ENCODE measurements around the gene SCLT1. TPM values are rescaled to one million over a fixed set of nuclear protein-coding genes. Genes with fewer than 3 reads are reported as not detected.

Gene SCLT1
- total RNA-seq, 1 experiment from 2014 or later: 11.3 TPM

GRCh38 chr4:129136433-129136832 is 43.1 kb upstream of the SCLT1 start:
- Histone ChIP-seq H3K4me2 (ENCODE audit: insufficient read depth, insufficient read length, low read length) (no peak overlapping the region), H3K56ac (ENCODE audit: insufficient read length, low read depth, low read length) (no peak overlapping the region), H4K8ac (replicated peaks; ENCODE audit: insufficient read length, low read depth, low read length) (no peak overlapping the region), H3K4ac (ENCODE audit: low read depth, low read length) (no peak overlapping the region), H3K27ac (ENCODE audit: insufficient read length, low read depth, low read length) (no peak overlapping the region), H3K18ac (ENCODE audit: insufficient read length, low read depth, low read length) (no peak overlapping the region), H3T11ph (ENCODE audit: low read length) (no peak overlapping the region), H2BK120ac (ENCODE audit: low read depth, low read length, poor library complexity, severe bottlenecking) (no peak overlapping the region), H3K9ac (ENCODE audit: extremely low read depth, insufficient read length, low read length) (no peak overlapping the region), H3K27me3 (ENCODE audit: insufficient read depth, low read length) (no peaks in the 10 kb centered on the region), H3K23ac (ENCODE audit: insufficient read length, low read depth, low read length) (no peak overlapping the region), H3K4me1 (ENCODE audit: insufficient read depth, low read length) (no peaks in the 10 kb centered on the region), H4K5ac (ENCODE audit: insufficient read length, low read depth, low read length) (no peak overlapping the region), H3K79me2 (ENCODE audit: insufficient read depth, low read length) (no peaks in the 10 kb centered on the region), H3K9me3 (ENCODE audit: control insufficient read depth, low read depth, low read length) (no peaks in the 10 kb centered on the region), H4K20me1 (ENCODE audit: control insufficient read depth, insufficient read depth, insufficient read length) (no peaks in the 10 kb centered on the region), H3K79me1 (ENCODE audit: insufficient read depth, low read depth, low read length, poor library complexity, severe bottlenecking) (no peaks in the 10 kb centered on the region), H3K23me2 (ENCODE audit: insufficient read length, low read depth, low read length, poor library complexity, severe bottlenecking) (no peaks in the 10 kb centered on the region), H2BK15ac (ENCODE audit: low read depth, low read length) (no peak overlapping the region), H4K91ac (ENCODE audit: insufficient read length, low read depth, low read length) (no peak overlapping the region), H3K14ac (ENCODE audit: insufficient read depth, low read length) (no peak overlapping the region; the same call in 1 of the 2 replicates), H2BK12ac (ENCODE audit: insufficient read length, low read depth, low read length) (no peak overlapping the region), H2AFZ (ENCODE audit: low read length) (no peak overlapping the region), H2BK5ac (ENCODE audit: insufficient read length, low read length) (no peak overlapping the region), H2BK20ac (ENCODE audit: low read depth, low read length, poor library complexity, severe bottlenecking) (no peak overlapping the region), H2AK5ac (ENCODE audit: insufficient read length, low read length) (no peak overlapping the region)
- TF ChIP-seq CTCF (conservative IDR thresholded peaks at IDR 0.05): no peak
- Mint-ChIP-seq H3K27me3 (ENCODE audit: low read depth) (no peaks in the 10 kb centered on the region; the same call in 1 of the 2 replicates), H3K27ac (no peak overlapping the region; a peak in 1 of 7 replicates), H3K9me3 (peaks cover 0 to 3% of the 10 kb centered on the region in 2 experiments; a peak in 3 of 5 replicates), H3K4me3 (no peak overlapping the region), H3K36me3 (ENCODE audit: insufficient read depth in 1 of 3, low read depth in 3 of 3) (peaks cover 0 to 5% (median 0%) of the 10 kb centered on the region in 3 experiments; a peak in 3 of 7 replicates), H3K4me1 (peaks cover 4 to 7% of the 10 kb centered on the region in 2 experiments; a peak in 3 of 4 replicates)
- no peak for DNase-seq
- WGBS (ENCODE audit: extremely low coverage, insufficient read length, low lambda C conversion rate): no CpG with 5 or more reads among the region's 8 CpGs
